ENCODE results near the gene MOV10L1. TPM values are rescaled to one million over a fixed set of nuclear protein-coding genes. Genes with fewer than 3 reads are reported as not detected.
"Not testable (repeated sequence)": the region's sequence is repeated elsewhere in the genome, so short reads cannot be mapped to it uniquely, and the experiment has no call there.

The MOV10L1 gene
- total and polyA plus RNA-seq, 11 donors: 0.06 to 0.63 (median 0.13) TPM; not detected in 6

- ATAC-seq (peak in 1 of 4 donors; percentile 61), DNase-seq (no peak)
- no peak for TF ChIP-seq CTCF (IDR thresholded peaks at IDR 0.05)
- TF ChIP-seq POLR2A (IDR thresholded peaks at IDR 0.05): no peak
- Histone ChIP-seq H3K27ac (no peak overlapping the region), H3K27me3 (peaks cover 0 to 18% (median under 1%) of the 10 kb centered on the region in 9 donors), H3K36me3 (no peaks in the 10 kb centered on the region), H3K9me3 (no peaks in the 10 kb centered on the region), H3K4me3 (no peak overlapping the region), H3K4me1 (peaks cover 0 to 7% (median 0%) of the 10 kb centered on the region in 12 donors)
- intact Hi-C loops (cut with DNase I): no loop called here
- WGBS, 4 donors: 61 to 67% (median 64%) methylated on average over 5 of the region's 5 CpGs
These were observed 46.8 kb downstream of the MOV10L1 start for GRCh38 chr22:50136581-50137015.

- H3K36me3 ChIP-seq; H3K4me1 ChIP-seq; H3K27ac ChIP-seq; H3K4me3 ChIP-seq; intact Hi-C loops (cut with DNase I); ATAC-seq; DNase-seq; H3K9me3 ChIP-seq: not testable (repeated sequence)
- peaks cover 0 to 12% (median 4%) of the 10 kb centered on the region in 9 donors for H3K27me3 ChIP-seq
- 96 to 97% (median 97%) methylated on average over 9 of the region's 9 CpGs for WGBS, 4 donors
These were observed 47.5 kb downstream of the MOV10L1 start for GRCh38 chr22:50137277-50137676.

GRCh38 chr22:50138041-50138440 lies 48.2 kb downstream of the MOV10L1 start:
- WGBS, 4 donors: 83 to 92% (median 89%) methylated on average over 4 of the region's 4 CpGs
- Histone ChIP-seq H3K4me1 (peaks cover 0 to 7% (median 0%) of the 10 kb centered on the region in 12 donors), H3K27ac (no peak overlapping the region), H3K36me3 (no peaks in the 10 kb centered on the region), H3K9me3 (no peaks in the 10 kb centered on the region), H3K27me3 (peaks cover 0 to 16% (median 4%) of the 10 kb centered on the region in 9 donors), H3K4me3 (no peak overlapping the region)
- intact Hi-C loops (cut with DNase I): no loop called here
- no peak for TF ChIP-seq CTCF (IDR thresholded peaks at IDR 0.05)
- no peak for TF ChIP-seq POLR2A (IDR thresholded peaks at IDR 0.05)
- ATAC-seq (no peak), DNase-seq (no peak)

GRCh38 chr22:50138988-50139387 lies 49.2 kb downstream of the MOV10L1 start:
- Histone ChIP-seq H3K27me3 (peaks cover 0 to 16% (median 4%) of the 10 kb centered on the region in 9 donors), H3K4me1 (peaks cover 0 to 7% (median 0%) of the 10 kb centered on the region in 12 donors), H3K27ac (no peak overlapping the region), H3K36me3 (no peaks in the 10 kb centered on the region), H3K9me3 (no peaks in the 10 kb centered on the region), H3K4me3 (no peak overlapping the region)
- WGBS, 4 donors: 81 to 93% (median 89%) methylated on average over 9 of the region's 9 CpGs
- no peak for ATAC-seq
- DNase-seq: no peak
- TF ChIP-seq CTCF (IDR thresholded peaks at IDR 0.05) (no peak), POLR2A (IDR thresholded peaks at IDR 0.05) (no peak)
- intact Hi-C loops (cut with DNase I): no loop called here

All from heart left ventricle (tissue), 16 donors.